Neural progenitor cell (in vitro differentiated cells): Measurements from ENCODE around the gene ALK. TPM values are rescaled to one million over a fixed set of nuclear protein-coding genes. Genes with fewer than 3 reads are reported as not detected.
A peak's percentile ranks its signal among the peaks of the same experiment; 100 is the strongest.

Source experiments
- DNase-seq: peaks from one replicate; pipeline ENCODE4 v3.0.0-alpha.2; 2016; ENCODE audit warnings: low spot score
- H2AFZ ChIP-seq: fragments of 200-600 bp; sonication (generic); replicated peaks from 2 replicates; pipeline ENCODE4 v1.6.1; 2016; ENCODE audit warnings: antibody characterized with exemption
- H3F3A ChIP-seq: fragments of 200-600 bp; sonication (generic); 2 replicates; pipeline ENCODE4 v1.6.1; 2016; ENCODE audit warnings: antibody characterized with exemption, low read depth
- H3K27ac ChIP-seq: fragments of 200-600 bp; sonication (generic); 2 replicates; pipeline ENCODE4 v1.5.1; 2016; ENCODE audit warnings: mild to moderate bottlenecking
- H3K27me3 ChIP-seq: fragments of 200-600 bp; sonication (generic); 2 replicates; pipeline ENCODE4 v1.6.1; 2016; ENCODE audit warnings: mild to moderate bottlenecking, moderate library complexity
- H3K36me3 ChIP-seq: fragments of 200-600 bp; sonication (generic); 2 replicates; pipeline ENCODE4 v1.5.1; 2016
- H3K4me1 ChIP-seq: fragments of 200-600 bp; sonication (generic); 2 replicates; pipeline ENCODE4 v1.6.1; 2016; ENCODE audit warnings: mixed run types
- H3K4me2 ChIP-seq: fragments of 200-600 bp; sonication (generic); 2 replicates; pipeline ENCODE4 v1.6.1; 2016
- H3K4me3 ChIP-seq: fragments of 200-600 bp; sonication (generic); 2 replicates; pipeline ENCODE4 v1.5.1; 2016
- H3K79me2 ChIP-seq: fragments of 200-600 bp; sonication (generic); 2 replicates; pipeline ENCODE4 v1.6.1; 2016; ENCODE audit warnings: low read depth
- H3K9ac ChIP-seq: fragments of 200-600 bp; sonication (generic); 2 replicates; pipeline ENCODE4 v1.6.1; 2016
- H3K9me3 ChIP-seq: fragments of 200-600 bp; sonication (generic); 2 replicates; pipeline ENCODE4 v1.5.1; 2016; ENCODE audit warnings: low read depth
- H4K20me1 ChIP-seq: fragments of 200-600 bp; sonication (generic); 2 replicates; pipeline ENCODE4 v1.6.1; 2016; ENCODE audit warnings: low read depth
- H3K27ac Mint-ChIP-seq: 3 replicates; pipeline ENCODE4 v1.8.0; 2021; ENCODE audit warnings: mixed read lengths
- H3K27me3 Mint-ChIP-seq: 2 replicates; pipeline ENCODE4 v1.8.0; 2022; ENCODE audit warnings: low read depth, mild to moderate bottlenecking, inconsistent platforms, moderate library complexity, mixed read lengths; ENCODE audit not compliant: insufficient read depth
- H3K36me3 Mint-ChIP-seq: 3 replicates; pipeline ENCODE4 v1.8.0; 2021; ENCODE audit warnings: mixed read lengths
- H3K4me1 Mint-ChIP-seq: 3 replicates; pipeline ENCODE4 v1.8.0; 2021; ENCODE audit warnings: mixed read lengths
- H3K4me3 Mint-ChIP-seq: 3 replicates; pipeline ENCODE4 v1.8.0; 2021; ENCODE audit warnings: mild to moderate bottlenecking, moderate library complexity, mixed read lengths
- H3K9me3 Mint-ChIP-seq: 3 replicates; pipeline ENCODE4 v1.8.0; 2020; ENCODE audit warnings: mixed read lengths
- EZH2 ChIP-seq: fragments of 200-600 bp; sonication (generic); IDR thresholded peaks from 2 replicates; pipeline ENCODE4 v1.6.1; 2017; ENCODE audit warnings: antibody characterized with exemption, mild to moderate bottlenecking, moderate library complexity
- EZH2phosphoT487 ChIP-seq: fragments of 200-600 bp; sonication (generic); IDR thresholded peaks from 2 replicates; pipeline ENCODE4 v1.6.1; 2017; ENCODE audit warnings: antibody characterized with exemption
- total RNA-seq: library from RNA; depleted of rRNA; stranded (reverse); fragments of >200 nt; gene quantifications from 2 replicates; pipeline ENCODE4 v1.2.3, GENCODE V29; 2015; ENCODE audit warnings: low replicate concordance
- TF ChIP-seq, protein P1 (sequence below): fragments of 200-600 bp; sonication (generic); IDR thresholded peaks from 2 replicates; pipeline ENCODE4 v1.5.1; 2017; ENCODE audit warnings: antibody characterized with exemption, mild to moderate bottlenecking

ALK gene
- total RNA-seq, 1 donor from 2014 or later: not detected

- Histone ChIP-seq H3K9ac (no peak overlapping the region), H3K36me3 (no peaks in the 10 kb centered on the region), H4K20me1 (no peaks in the 10 kb centered on the region), H3K27ac (no peak overlapping the region), H3K4me2 (no peak overlapping the region), H3K4me3 (no peak overlapping the region), H3K79me2 (no peaks in the 10 kb centered on the region), H3F3A (no peaks in the 10 kb centered on the region), H3K4me1 (no peaks in the 10 kb centered on the region), H3K9me3 (no peaks in the 10 kb centered on the region), H3K27me3 (no peaks in the 10 kb centered on the region), H2AFZ (no peak overlapping the region)
- Mint-ChIP-seq H3K27me3 (no peaks in the 10 kb centered on the region), H3K4me3 (no peak overlapping the region), H3K36me3 (peaks cover 3% of the 10 kb centered on the region), H3K4me1 (no peaks in the 10 kb centered on the region), H3K9me3 (peaks cover 4% of the 10 kb centered on the region), H3K27ac (no peak overlapping the region)
- no peak for DNase-seq
- TF ChIP-seq EZH2phosphoT487: no peak
- no peak for TF ChIP-seq EZH2
- TF ChIP-seq, protein P1, sequence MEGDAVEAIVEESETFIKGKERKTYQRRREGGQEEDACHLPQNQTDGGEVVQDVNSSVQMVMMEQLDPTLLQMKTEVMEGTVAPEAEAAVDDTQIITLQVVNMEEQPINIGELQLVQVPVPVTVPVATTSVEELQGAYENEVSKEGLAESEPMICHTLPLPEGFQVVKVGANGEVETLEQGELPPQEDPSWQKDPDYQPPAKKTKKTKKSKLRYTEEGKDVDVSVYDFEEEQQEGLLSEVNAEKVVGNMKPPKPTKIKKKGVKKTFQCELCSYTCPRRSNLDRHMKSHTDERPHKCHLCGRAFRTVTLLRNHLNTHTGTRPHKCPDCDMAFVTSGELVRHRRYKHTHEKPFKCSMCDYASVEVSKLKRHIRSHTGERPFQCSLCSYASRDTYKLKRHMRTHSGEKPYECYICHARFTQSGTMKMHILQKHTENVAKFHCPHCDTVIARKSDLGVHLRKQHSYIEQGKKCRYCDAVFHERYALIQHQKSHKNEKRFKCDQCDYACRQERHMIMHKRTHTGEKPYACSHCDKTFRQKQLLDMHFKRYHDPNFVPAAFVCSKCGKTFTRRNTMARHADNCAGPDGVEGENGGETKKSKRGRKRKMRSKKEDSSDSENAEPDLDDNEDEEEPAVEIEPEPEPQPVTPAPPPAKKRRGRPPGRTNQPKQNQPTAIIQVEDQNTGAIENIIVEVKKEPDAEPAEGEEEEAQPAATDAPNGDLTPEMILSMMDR: no peak
Measured at GRCh38 chr2:29189052-29189451, 732.3 kb downstream of the ALK start.

- Mint-ChIP-seq H3K27me3 (no peaks in the 10 kb centered on the region), H3K9me3 (peaks cover 4% of the 10 kb centered on the region), H3K36me3 (peaks cover 3% of the 10 kb centered on the region), H3K4me3 (no peak overlapping the region), H3K4me1 (no peaks in the 10 kb centered on the region), H3K27ac (no peak overlapping the region)
- H3K9me3 ChIP-seq: no peaks in the 10 kb centered on the region
- no peak overlapping the region for H3K4me2 ChIP-seq
- no peaks in the 10 kb centered on the region for H3F3A ChIP-seq
- no peak overlapping the region for H3K9ac ChIP-seq
- no peak overlapping the region for H2AFZ ChIP-seq
- no peaks in the 10 kb centered on the region for H3K4me1 ChIP-seq
- no peak overlapping the region for H3K27ac ChIP-seq
- H3K4me3 ChIP-seq: no peak overlapping the region
- no peaks in the 10 kb centered on the region for H3K36me3 ChIP-seq
- no peaks in the 10 kb centered on the region for H3K79me2 ChIP-seq
- TF ChIP-seq EZH2 (no peak), EZH2phosphoT487 (no peak)
- TF ChIP-seq, protein P1: no peak
- no peaks in the 10 kb centered on the region for H4K20me1 ChIP-seq
- H3K27me3 ChIP-seq: no peaks in the 10 kb centered on the region
- DNase-seq: no peak
Measured at GRCh38 chr2:29187926-29188325, 733.5 kb downstream of the ALK start.

DNA sequence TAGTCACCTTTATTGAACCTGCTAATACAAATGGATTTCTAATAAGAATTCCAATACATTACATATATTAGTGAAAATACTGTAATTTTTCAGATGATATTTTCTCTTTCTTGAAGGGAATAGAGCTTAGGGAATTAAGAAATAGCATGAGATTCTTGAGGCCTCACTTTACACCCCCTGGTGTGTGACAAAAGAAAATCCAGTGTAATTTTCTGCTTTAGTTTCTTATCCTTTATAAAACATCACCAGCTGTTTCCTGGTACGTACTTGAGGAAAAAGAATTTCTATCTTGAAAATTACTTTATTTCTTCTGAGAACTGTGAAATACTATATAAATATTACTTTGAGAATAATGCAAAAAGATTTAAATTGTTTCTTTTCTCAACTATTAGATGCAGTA is 734.6 kb downstream of the ALK start:
- Histone ChIP-seq H3K9ac (no peak overlapping the region), H3K9me3 (no peaks in the 10 kb centered on the region), H3F3A (no peaks in the 10 kb centered on the region), H3K27ac (no peak overlapping the region), H3K4me2 (no peak overlapping the region), H3K4me1 (no peaks in the 10 kb centered on the region), H2AFZ (no peak overlapping the region), H3K4me3 (no peak overlapping the region), H3K36me3 (no peaks in the 10 kb centered on the region), H3K79me2 (no peaks in the 10 kb centered on the region), H3K27me3 (no peaks in the 10 kb centered on the region), H4K20me1 (no peaks in the 10 kb centered on the region)
- peaks cover 3% of the 10 kb centered on the region for H3K36me3 Mint-ChIP-seq
- no peaks in the 10 kb centered on the region for H3K27me3 Mint-ChIP-seq
- no peak for DNase-seq
- TF ChIP-seq, protein P1: no peak
- no peak for TF ChIP-seq EZH2phosphoT487
- no peak overlapping the region for H3K27ac Mint-ChIP-seq
- H3K9me3 Mint-ChIP-seq: peaks cover 4% of the 10 kb centered on the region
- H3K4me1 Mint-ChIP-seq: no peaks in the 10 kb centered on the region
- H3K4me3 Mint-ChIP-seq: no peak overlapping the region

DNA sequence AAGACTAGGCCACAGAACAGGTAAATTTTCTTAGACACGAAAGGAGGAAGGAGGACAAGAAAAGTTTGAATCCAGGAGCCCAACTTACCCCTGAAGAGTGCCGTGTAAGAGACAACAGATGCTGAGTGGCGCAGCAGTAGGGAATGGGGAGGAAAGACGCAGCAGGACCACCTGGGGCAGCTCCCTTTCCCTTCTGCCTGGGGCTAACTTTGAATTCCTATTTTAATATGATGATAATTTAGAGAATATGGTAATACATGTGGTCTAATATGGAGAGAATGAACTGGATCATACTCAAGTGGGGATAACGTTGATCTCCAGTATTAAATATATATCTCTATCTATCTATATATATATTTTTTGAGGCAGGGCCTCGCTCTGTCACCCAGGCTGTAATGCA is 736.9 kb downstream of the ALK start:
- no peak overlapping the region for H3K4me2 ChIP-seq
- TF ChIP-seq EZH2phosphoT487 (no peak), EZH2 (no peak)
- TF ChIP-seq, protein P1: no peak
- no peaks in the 10 kb centered on the region for H3K79me2 ChIP-seq
- H3F3A ChIP-seq: no peaks in the 10 kb centered on the region
- no peaks in the 10 kb centered on the region for H3K4me1 ChIP-seq
- H2AFZ ChIP-seq: peak overlapping the region; percentile 55
- DNase-seq: no peak
- H3K4me3 ChIP-seq: no peak overlapping the region
- Mint-ChIP-seq H3K4me1 (no peaks in the 10 kb centered on the region), H3K27ac (no peak overlapping the region), H3K27me3 (no peaks in the 10 kb centered on the region), H3K36me3 (peaks cover 3% of the 10 kb centered on the region), H3K4me3 (no peak overlapping the region), H3K9me3 (peaks cover 4% of the 10 kb centered on the region)
- H3K9ac ChIP-seq: no peak overlapping the region
- no peaks in the 10 kb centered on the region for H3K36me3 ChIP-seq
- H3K27me3 ChIP-seq: no peaks in the 10 kb centered on the region
- no peaks in the 10 kb centered on the region for H3K9me3 ChIP-seq
- H4K20me1 ChIP-seq: no peaks in the 10 kb centered on the region
- H3K27ac ChIP-seq: no peak overlapping the region
